GM21529 (cell line): ENCODE data around the gene MECP2.
A peak's percentile ranks its signal among the peaks of the same experiment; 100 is the strongest.

Source experiments
- ATAC-seq: cut with Tn5 transposase; IDR thresholded peaks from one replicate; pipeline ENCODE4 v1.9.1; 2021; ENCODE audit not compliant: unreplicated experiment

MECP2 gene

DNA sequence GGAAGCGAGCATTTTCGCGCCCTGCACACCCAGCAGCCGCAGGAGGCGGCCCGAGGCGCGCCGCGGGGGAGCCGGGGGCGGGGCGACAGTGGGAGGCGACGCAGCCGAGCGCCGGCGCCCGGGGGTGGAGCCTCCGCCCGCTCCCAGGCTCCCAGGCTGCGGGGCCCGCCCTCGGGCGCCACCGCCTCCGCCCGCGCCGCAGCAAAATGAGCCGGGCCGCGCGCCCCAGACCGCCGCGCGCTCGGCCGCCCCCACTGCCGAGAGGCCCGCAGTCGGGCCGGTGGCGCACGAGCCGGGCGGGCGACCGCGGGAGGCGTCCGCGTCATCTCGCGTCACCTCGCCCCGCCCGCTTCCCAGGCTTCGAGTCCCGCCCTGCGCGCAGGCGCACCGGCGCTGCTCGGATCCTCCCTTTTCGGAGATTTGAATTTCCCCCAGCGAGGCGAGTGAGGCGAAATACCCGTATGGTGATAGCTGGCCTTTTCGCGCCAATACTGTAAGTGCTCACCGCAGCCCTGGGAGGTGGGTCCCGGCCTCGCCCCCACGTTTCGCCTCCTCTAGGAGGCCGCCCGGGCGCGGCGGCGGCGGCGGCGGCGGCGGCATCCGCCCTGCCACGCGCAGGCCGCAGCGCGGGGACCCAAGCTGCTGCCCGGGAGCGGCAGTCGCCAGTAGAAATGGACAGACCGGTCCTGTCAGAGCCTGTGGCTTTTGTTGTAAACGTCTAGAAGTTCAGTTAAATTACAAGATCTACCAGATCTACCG is 125.0 kb downstream of the MECP2 start, which contains the start of gene TMEM187:
TMEM187 (plus strand) TSS at position 387 of the 759 bp plus-strand sequence. CDS start 9,309 bp downstream, outside the sequence.
- ATAC-seq: peak; percentile 53
